ENCODE data around the gene TBC1D9B.
"Not testable (repeated sequence)": the region's sequence is repeated elsewhere in the genome, so short reads cannot be mapped to it uniquely, and the experiment has no call there.

The TBC1D9B gene

GRCh38 chr5:179874136-179874535 lies 33.6 kb downstream of the TBC1D9B start:
- Histone ChIP-seq H3K36me3 (ENCODE audit: control insufficient read depth in 4 of 4, insufficient read depth in 4 of 4, low read length in 3 of 4) (peaks cover 6 to 86% (median 70%) of the 10 kb centered on the region in 4 experiments), H3K27ac (ENCODE audit: insufficient read depth in 1 of 2, low read depth in 1 of 2, low read length in 2 of 2, poor library complexity in 1 of 2, severe bottlenecking in 2 of 2) (no peak overlapping the region), H3K9me3 (ENCODE audit: control extremely low read depth in 1 of 5, control insufficient read depth in 4 of 5, insufficient read depth in 2 of 5, low read depth in 1 of 5, low read length in 4 of 5) (no peaks in the 10 kb centered on the region), H3K4me3 (ENCODE audit: control insufficient read depth in 1 of 7, extremely low read depth in 1 of 7, insufficient read depth in 4 of 7, low read depth in 2 of 7, low read length in 6 of 7) (no peak overlapping the region), H3K4me1 (ENCODE audit: control extremely low read depth in 1 of 4, control insufficient read depth in 4 of 4, insufficient read depth in 4 of 4, low read length in 3 of 4) (no peaks in the 10 kb centered on the region), H3K27me3 (replicated peaks in 2 of 5; ENCODE audit: control insufficient read depth in 4 of 5, insufficient read depth in 5 of 5, low read length in 4 of 5) (no peaks in the 10 kb centered on the region)
- POLR2A ChIA-PET = interaction anchor here (1.0 kb wide), 1 partner anchor 9 kb away, joined by 3 read pairs; no protein-coding TSS in a partner anchor
- WGBS (ENCODE audit: insufficient coverage) = 95% methylated on average over 3 of the region's 3 CpGs
- no peak for DNase-seq
- CTCF ChIA-PET = interaction anchor here (0.8 to 1.9 kb wide), 3 partner anchors 32 to 79 kb away, joined by 3 to 4 read pairs (median 3); no protein-coding TSS in a partner anchor

- ChIA-PET POLR2A (interaction anchor here (1.0 kb wide), 1 partner anchor 8 kb away, joined by 3 read pairs; no protein-coding TSS in a partner anchor), CTCF (interaction anchor here (0.8 to 1.9 kb wide), 3 partner anchors 33 to 78 kb away, joined by 3 to 4 read pairs (median 3); no protein-coding TSS in a partner anchor)
- Histone ChIP-seq H3K4me3 (ENCODE audit: control insufficient read depth in 1 of 7, extremely low read depth in 1 of 7, insufficient read depth in 4 of 7, low read depth in 2 of 7, low read length in 6 of 7) (no peak overlapping the region), H3K27ac (ENCODE audit: insufficient read depth in 1 of 2, low read depth in 1 of 2, low read length in 2 of 2, poor library complexity in 1 of 2, severe bottlenecking in 2 of 2) (no peak overlapping the region), H3K36me3 (ENCODE audit: control insufficient read depth in 4 of 4, insufficient read depth in 4 of 4, low read length in 3 of 4) (peaks cover 6 to 86% (median 71%) of the 10 kb centered on the region in 4 experiments), H3K4me1 (ENCODE audit: control extremely low read depth in 1 of 4, control insufficient read depth in 4 of 4, insufficient read depth in 4 of 4, low read length in 3 of 4) (no peaks in the 10 kb centered on the region), H3K9me3 (ENCODE audit: control extremely low read depth in 1 of 5, control insufficient read depth in 4 of 5, insufficient read depth in 2 of 5, low read depth in 1 of 5, low read length in 4 of 5) (no peaks in the 10 kb centered on the region), H3K27me3 (replicated peaks in 2 of 5; ENCODE audit: control insufficient read depth in 4 of 5, insufficient read depth in 5 of 5, low read length in 4 of 5) (no peaks in the 10 kb centered on the region)
- WGBS (ENCODE audit: insufficient coverage) = 96% methylated on average over 7 of the region's 7 CpGs
- DNase-seq = no peak
Measured at GRCh38 chr5:179873588-179874110, 34.0 kb downstream of the TBC1D9B start.

GRCh38 chr5:179872828-179873575 lies 34.7 kb downstream of the TBC1D9B start:
- POLR2A ChIA-PET = no interaction called here

GRCh38 chr5:179872055-179872827 lies 35.5 kb downstream of the TBC1D9B start:
- POLR2A ChIA-PET = no interaction called here
- WGBS (ENCODE audit: insufficient coverage) = 98% methylated on average over 12 of the region's 18 CpGs
- Histone ChIP-seq H3K27ac (ENCODE audit: insufficient read depth in 1 of 2, low read depth in 1 of 2, low read length in 2 of 2, poor library complexity in 1 of 2, severe bottlenecking in 2 of 2) (no peak overlapping the region), H3K9me3 (ENCODE audit: control extremely low read depth in 1 of 5, control insufficient read depth in 4 of 5, insufficient read depth in 2 of 5, low read depth in 1 of 5, low read length in 4 of 5) (no peaks in the 10 kb centered on the region), H3K36me3 (ENCODE audit: control insufficient read depth in 4 of 4, insufficient read depth in 4 of 4, low read length in 3 of 4) (peaks cover 6 to 87% (median 67%) of the 10 kb centered on the region in 4 experiments), H3K27me3 (replicated peaks in 2 of 5; ENCODE audit: control insufficient read depth in 4 of 5, insufficient read depth in 5 of 5, low read length in 4 of 5) (no peaks in the 10 kb centered on the region), H3K4me3 (ENCODE audit: control insufficient read depth in 1 of 7, extremely low read depth in 1 of 7, insufficient read depth in 4 of 7, low read depth in 2 of 7, low read length in 6 of 7) (no peak overlapping the region), H3K4me1 (ENCODE audit: control extremely low read depth in 1 of 4, control insufficient read depth in 4 of 4, insufficient read depth in 4 of 4, low read length in 3 of 4) (no peaks in the 10 kb centered on the region)
- CTCF ChIA-PET = interaction anchor here (1.9 kb wide), 1 partner anchor 77 kb away, joined by 4 read pairs; no protein-coding TSS in a partner anchor
- DNase-seq = no peak

More at GRCh38 chr5:179872828-179873575, 34.7 kb downstream of the TBC1D9B start:
- Histone ChIP-seq H3K36me3 (ENCODE audit: control insufficient read depth in 4 of 4, insufficient read depth in 4 of 4, low read length in 3 of 4) (peaks cover 6 to 85% (median 70%) of the 10 kb centered on the region in 4 experiments), H3K4me1 (ENCODE audit: control extremely low read depth in 1 of 4, control insufficient read depth in 4 of 4, insufficient read depth in 4 of 4, low read length in 3 of 4) (no peaks in the 10 kb centered on the region), H3K27me3 (replicated peaks in 2 of 5; ENCODE audit: control insufficient read depth in 4 of 5, insufficient read depth in 5 of 5, low read length in 4 of 5) (no peaks in the 10 kb centered on the region), H3K4me3 (ENCODE audit: control insufficient read depth in 1 of 7, extremely low read depth in 1 of 7, insufficient read depth in 4 of 7, low read depth in 2 of 7, low read length in 6 of 7) (no peak overlapping the region), H3K27ac (ENCODE audit: insufficient read depth in 1 of 2, low read depth in 1 of 2, low read length in 2 of 2, poor library complexity in 1 of 2, severe bottlenecking in 2 of 2) (no peak overlapping the region), H3K9me3 (ENCODE audit: control extremely low read depth in 1 of 5, control insufficient read depth in 4 of 5, insufficient read depth in 2 of 5, low read depth in 1 of 5, low read length in 4 of 5) (no peaks in the 10 kb centered on the region)
- WGBS (ENCODE audit: insufficient coverage) = 95% methylated on average over 10 of the region's 14 CpGs
- no peak for DNase-seq
- CTCF ChIA-PET = interaction anchor here (0.8 to 1.9 kb wide), 3 partner anchors 34 to 78 kb away, joined by 3 to 4 read pairs (median 3); no protein-coding TSS in a partner anchor

GRCh38 chr5:179871533-179871932 lies 36.2 kb downstream of the TBC1D9B start:
- DNase-seq; H3K4me1 ChIP-seq (ENCODE audit: control extremely low read depth in 1 of 4, control insufficient read depth in 4 of 4, insufficient read depth in 4 of 4, low read length in 3 of 4); H3K9me3 ChIP-seq (ENCODE audit: control extremely low read depth in 1 of 5, control insufficient read depth in 4 of 5, insufficient read depth in 2 of 5, low read depth in 1 of 5, low read length in 4 of 5); H3K27ac ChIP-seq (ENCODE audit: insufficient read depth in 1 of 2, low read depth in 1 of 2, low read length in 2 of 2, poor library complexity in 1 of 2, severe bottlenecking in 2 of 2); H3K27me3 ChIP-seq (replicated peaks in 2 of 5; ENCODE audit: control insufficient read depth in 4 of 5, insufficient read depth in 5 of 5, low read length in 4 of 5); H3K4me3 ChIP-seq (ENCODE audit: control insufficient read depth in 1 of 7, extremely low read depth in 1 of 7, insufficient read depth in 4 of 7, low read depth in 2 of 7, low read length in 6 of 7): not testable (repeated sequence)
- peaks cover 6 to 94% (median 72%) of the 10 kb centered on the region in 4 experiments for H3K36me3 ChIP-seq (ENCODE audit: control insufficient read depth in 4 of 4, insufficient read depth in 4 of 4, low read length in 3 of 4)
- WGBS (ENCODE audit: insufficient coverage) = 97% methylated on average over 10 of the region's 14 CpGs
- ChIA-PET CTCF (interaction anchor here (0.9 to 1.2 kb wide), 2 partner anchors 11 to 221 kb away, joined by 3 read pairs; no protein-coding TSS in a partner anchor), POLR2A (interaction anchor here (0.6 kb wide), 1 partner anchor 78 kb away, joined by 3 read pairs; no protein-coding TSS in a partner anchor)

- Histone ChIP-seq H3K4me1 (ENCODE audit: control extremely low read depth in 1 of 4, control insufficient read depth in 4 of 4, insufficient read depth in 4 of 4, low read length in 3 of 4) (no peaks in the 10 kb centered on the region), H3K36me3 (ENCODE audit: control insufficient read depth in 4 of 4, insufficient read depth in 4 of 4, low read length in 3 of 4) (peaks cover 6 to 94% (median 74%) of the 10 kb centered on the region in 4 experiments), H3K9me3 (ENCODE audit: control extremely low read depth in 1 of 5, control insufficient read depth in 4 of 5, insufficient read depth in 2 of 5, low read depth in 1 of 5, low read length in 4 of 5) (no peaks in the 10 kb centered on the region), H3K27me3 (replicated peaks in 2 of 5; ENCODE audit: control insufficient read depth in 4 of 5, insufficient read depth in 5 of 5, low read length in 4 of 5) (no peaks in the 10 kb centered on the region), H3K4me3 (ENCODE audit: control insufficient read depth in 1 of 7, extremely low read depth in 1 of 7, insufficient read depth in 4 of 7, low read depth in 2 of 7, low read length in 6 of 7) (no peak overlapping the region), H3K27ac (ENCODE audit: insufficient read depth in 1 of 2, low read depth in 1 of 2, low read length in 2 of 2, poor library complexity in 1 of 2, severe bottlenecking in 2 of 2) (no peak overlapping the region)
- 100% methylated on average over 3 of the region's 3 CpGs for WGBS (ENCODE audit: insufficient coverage)
- DNase-seq = no peak
- POLR2A ChIA-PET = interaction anchor here (0.6 kb wide), 1 partner anchor 79 kb away, joined by 3 read pairs; no protein-coding TSS in a partner anchor
- CTCF ChIA-PET = interaction anchor here (0.9 to 2.3 kb wide), 4 partner anchors 11 to 221 kb away, joined by 3 to 5 read pairs (median 3); no protein-coding TSS in a partner anchor
Measured at GRCh38 chr5:179870952-179871351, 36.7 kb downstream of the TBC1D9B start.
